Kidney (tissue), 22 donors: ENCODE data around the gene CELF1. TPM values are rescaled to one million over a fixed set of nuclear protein-coding genes. Genes with fewer than 3 reads are reported as not detected.

ENCODE experiments used
- DNase-seq, 5 donors: peaks; one replicate each; pipeline ENCODE4 v3.0.0-alpha.2; 2013 to 2020
- FAIRE-seq: peaks from 2 replicates; lab custom pipeline; 2012; peaks lifted over from hg19 to GRCh38; lab: Jason Lieb, UNC
- H3K27ac ChIP-seq, 2 donors: one replicate each; pipeline ENCODE4 v1.7.0; 2013; ENCODE audit warnings: low read depth in 2 of 2, low read length in 2 of 2, inconsistent platforms in 1 of 2
- H3K27me3 ChIP-seq: one replicate; pipeline ENCODE4 v1.7.1; 2013; ENCODE audit warnings: low read length, inconsistent platforms; ENCODE audit not compliant: control insufficient read depth, insufficient read depth
- H3K36me3 ChIP-seq, 3 donors: one replicate each; pipeline versions ENCODE4 v1.7.0 to v1.7.1; 2013; ENCODE audit warnings: low read length in 3 of 3, control low read depth in 1 of 3, inconsistent platforms in 1 of 3; ENCODE audit not compliant: insufficient read depth in 3 of 3, control insufficient read depth in 2 of 3
- H3K4me1 ChIP-seq, 3 donors: one replicate each; pipeline versions ENCODE4 v1.7.0 to v1.7.1; 2013; ENCODE audit warnings: low read length in 3 of 3, inconsistent platforms in 1 of 3, low read depth in 1 of 3; ENCODE audit not compliant: control insufficient read depth in 2 of 3, insufficient read depth in 2 of 3
- H3K4me3 ChIP-seq, 3 donors: one replicate each; pipeline versions ENCODE4 v1.7.0 to v1.8.1; 2013; ENCODE audit warnings: low read length in 3 of 3, control low read depth in 1 of 3, inconsistent platforms in 1 of 3
- H3K9ac ChIP-seq, 3 donors: one replicate each; pipeline versions ENCODE4 v1.7.0 to v1.7.1; 2013; ENCODE audit warnings: low read length in 3 of 3, control low read depth in 1 of 3, inconsistent platforms in 1 of 3
- H3K9me3 ChIP-seq, 3 donors: one replicate each; pipeline versions ENCODE4 v1.7.0 to v1.7.1; 2013; ENCODE audit warnings: low read length in 3 of 3, control low read depth in 1 of 3, inconsistent platforms in 1 of 3; ENCODE audit not compliant: control insufficient read depth in 2 of 3, insufficient read depth in 1 of 3
- intact Hi-C: fragments of 100-400 bp; cut with DNase I; formaldehyde crosslinking; loops from one replicate; pipeline ENCODE4 v1.11.1; 2022
- long read RNA-seq, 10 donors: library from polyadenylated mRNA in 1 of 10; unstranded in 1 of 10; transcript quantifications; one replicate each; pipeline ENCODE4 v2.0.0 and lab custom pipeline, GENCODE V29; 2021 to 2026
- polyA plus RNA-seq: library from polyadenylated mRNA; stranded (reverse); fragments of 350-450 nt; fragmentation: Illumina TruSeq; extraction: RNeasy Lipid Tissue Mini Kit (QIAGEN cat#74804); gene quantifications from one replicate; pipeline ENCODE4 v1.2.3, GENCODE V29; 2014; ENCODE audit warnings: low read depth, low replicate concordance; ENCODE audit not compliant: insufficient read depth
- total RNA-seq: library from RNA; stranded (reverse); fragmentation: NEBNext Ultra II Directional; extraction: Animal tissue kit (Norgen Biotek cat#: 25700); gene quantifications from one replicate; pipeline ENCODE4 v1.2.1, GENCODE V29; 2021
- TF ChIP-seq, protein P1 (sequence below): IDR thresholded peaks from 3 replicates; pipeline ENCODE4 v1.5.1; 2012; ENCODE audit warnings: mild to moderate bottlenecking, moderate library complexity, borderline replicate concordance; ENCODE audit not compliant: insufficient read depth; ENCODE audit errors: extremely low read depth
- donor health status: control.
- donor health status: control.
- donor health status: control.
- donor health status: control.
- donor health status: control.
- donor health status: DM: yes; HTN: yes; CAD: no.
- donor health status: Normal renal cell carcinoma (clear cell type).

The CELF1 gene
- total RNA-seq (115 TPM), polyA plus RNA-seq (30.8 TPM)
- long read RNA-seq, donor 1, result 0 reads
- long read RNA-seq, donor 2, partial matches to known transcripts, result 49 of 114 reads
- long read RNA-seq, donor 2, other reads (novel, unspliced or antisense), result 63 of 114 reads
- long read RNA-seq, donor 3, full-length matches to known transcripts, result 4 of 4 reads
- long read RNA-seq, donor 3, partial matches to known transcripts, result 0 of 4 reads
- long read RNA-seq, donor 3, other reads (novel, unspliced or antisense), result 0 of 4 reads
- long read RNA-seq, donor 4, full-length matches to known transcripts, result 1 of 138 reads
- long read RNA-seq, donor 4, partial matches to known transcripts, result 47 of 138 reads
- long read RNA-seq, donor 4, other reads (novel, unspliced or antisense), result 90 of 138 reads
- long read RNA-seq, donor 5, result 0 reads
- long read RNA-seq, donor 6, partial matches to known transcripts, result 14 of 15 reads
- long read RNA-seq, donor 6, other reads (novel, unspliced or antisense), result 0 of 15 reads
- long read RNA-seq, donor 7, full-length matches to known transcripts, result 2 of 70 reads
- long read RNA-seq, donor 7, partial matches to known transcripts, result 14 of 70 reads
- long read RNA-seq, donor 7, other reads (novel, unspliced or antisense), result 54 of 70 reads
- long read RNA-seq, donor 8, partial matches to known transcripts, result 215 of 335 reads
- long read RNA-seq, donor 8, other reads (novel, unspliced or antisense), result 120 of 335 reads
- long read RNA-seq, donor 9, partial matches to known transcripts, result 0 of 1 reads
- long read RNA-seq, donor 9, other reads (novel, unspliced or antisense), result 0 of 1 reads
- long read RNA-seq, donor 10, partial matches to known transcripts, result 43 of 124 reads
- long read RNA-seq, donor 10, other reads (novel, unspliced or antisense), result 81 of 124 reads

GRCh38 chr11:47552566-47553405, at the start of gene CELF1:
TSS of gene CELF1 (minus strand) at chr11:47553132. CDS start at chr11:47499523, 53,609 bp downstream.
- Histone ChIP-seq H3K27me3 (no peaks in the 10 kb centered on the region), H3K36me3 (no peaks in the 10 kb centered on the region), H3K27ac (peak within 1 kb of the TSS; percentile 69 to 93), H3K9ac (peak within 1 kb of the TSS; percentile 72 to 95 (median 89)), H3K4me3 (peak within 1 kb of the TSS; percentile 58 to 92 (median 73)), H3K4me1 (peaks cover 0 to 17% (median 9%) of the 10 kb centered on the region in 3 donors), H3K9me3 (no peaks in the 10 kb centered on the region)
- TF ChIP-seq, protein P1, sequence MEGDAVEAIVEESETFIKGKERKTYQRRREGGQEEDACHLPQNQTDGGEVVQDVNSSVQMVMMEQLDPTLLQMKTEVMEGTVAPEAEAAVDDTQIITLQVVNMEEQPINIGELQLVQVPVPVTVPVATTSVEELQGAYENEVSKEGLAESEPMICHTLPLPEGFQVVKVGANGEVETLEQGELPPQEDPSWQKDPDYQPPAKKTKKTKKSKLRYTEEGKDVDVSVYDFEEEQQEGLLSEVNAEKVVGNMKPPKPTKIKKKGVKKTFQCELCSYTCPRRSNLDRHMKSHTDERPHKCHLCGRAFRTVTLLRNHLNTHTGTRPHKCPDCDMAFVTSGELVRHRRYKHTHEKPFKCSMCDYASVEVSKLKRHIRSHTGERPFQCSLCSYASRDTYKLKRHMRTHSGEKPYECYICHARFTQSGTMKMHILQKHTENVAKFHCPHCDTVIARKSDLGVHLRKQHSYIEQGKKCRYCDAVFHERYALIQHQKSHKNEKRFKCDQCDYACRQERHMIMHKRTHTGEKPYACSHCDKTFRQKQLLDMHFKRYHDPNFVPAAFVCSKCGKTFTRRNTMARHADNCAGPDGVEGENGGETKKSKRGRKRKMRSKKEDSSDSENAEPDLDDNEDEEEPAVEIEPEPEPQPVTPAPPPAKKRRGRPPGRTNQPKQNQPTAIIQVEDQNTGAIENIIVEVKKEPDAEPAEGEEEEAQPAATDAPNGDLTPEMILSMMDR, result peak; percentile 88
- intact Hi-C loops, result no loop called here
- DNase-seq (peak; percentile 94 to 97 (median 96)), FAIRE-seq (no peak)

DNA sequence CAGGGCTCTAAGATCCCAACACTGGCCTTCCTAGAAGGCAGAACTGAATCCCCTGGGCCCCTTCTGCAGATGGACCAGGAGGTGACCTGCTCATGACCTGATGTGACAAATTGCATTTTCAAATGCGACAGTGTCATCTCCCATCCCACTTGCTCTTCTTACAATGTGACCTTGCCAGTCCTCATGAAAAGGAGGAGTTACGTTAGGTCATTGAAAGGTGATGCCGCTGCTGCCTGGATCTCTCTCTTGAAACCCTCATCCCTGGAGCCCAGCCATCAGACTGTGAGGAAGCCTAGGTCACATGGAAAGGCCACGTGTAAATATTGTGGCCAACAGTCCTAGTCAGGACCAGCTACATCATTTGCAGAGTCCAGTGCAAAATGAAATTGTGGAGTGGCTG, 47.0 kb upstream of the CELF1 start:
- Histone ChIP-seq H3K4me3 (no peak overlapping the region), H3K27ac (no peak overlapping the region), H3K36me3 (no peaks in the 10 kb centered on the region), H3K9ac (no peak overlapping the region), H3K9me3 (no peaks in the 10 kb centered on the region), H3K4me1 (no peaks in the 10 kb centered on the region), H3K27me3 (no peaks in the 10 kb centered on the region)
- intact Hi-C loops, result no loop called here
- DNase-seq (no peak), FAIRE-seq (no peak)
- TF ChIP-seq, protein P1, result no peak

- intact Hi-C loops, result no loop called here
- no peak overlapping the region for H3K4me3 ChIP-seq
- H3K27ac ChIP-seq, result no peak overlapping the region
- H3K9ac ChIP-seq, result no peak overlapping the region
- H3K36me3 ChIP-seq, result no peaks in the 10 kb centered on the region
- DNase-seq, result no peak
- peaks cover 3% of the 10 kb centered on the region for H3K27me3 ChIP-seq
- H3K4me1 ChIP-seq, result no peaks in the 10 kb centered on the region
- FAIRE-seq, result no peak
- no peaks in the 10 kb centered on the region for H3K9me3 ChIP-seq
- TF ChIP-seq, protein P1, result no peak
Measured at GRCh38 chr11:47595967-47596366, 43.0 kb upstream of the CELF1 start.
